Keratinocyte (primary cell): ENCODE results near the gene CLPTM1L. TPM values are rescaled to one million over a fixed set of nuclear protein-coding genes. Genes with fewer than 3 reads are reported as not detected.

Experiments used
- DNase-seq: peaks from one replicate; pipeline ENCODE4 v3.0.0-alpha.2; 2011; ENCODE audit warnings: low read depth, missing footprints, low spot score
- FAIRE-seq: peaks from 2 replicates; lab custom pipeline; 2011; peaks lifted over from hg19 to GRCh38; lab: Jason Lieb, UNC
- H2AFZ ChIP-seq: 2 replicates; pipeline ENCODE4 v1.6.0; 2012; ENCODE audit warnings: low read length, control low read depth, inconsistent platforms; ENCODE audit not compliant: control insufficient read depth
- H3K27ac ChIP-seq: 2 replicates; pipeline ENCODE4 v1.5.1; 2011; ENCODE audit warnings: low read length; ENCODE audit not compliant: control insufficient read depth, insufficient read depth
- H3K27me3 ChIP-seq: 3 replicates; pipeline ENCODE4 v1.6.0; 2011; ENCODE audit warnings: low read length; ENCODE audit not compliant: control insufficient read depth, insufficient read depth; ENCODE audit errors: extremely low read depth
- H3K36me3 ChIP-seq, 2 experiments: 2 replicates in 1 of 2; 3 replicates in 1 of 2; pipeline ENCODE4 v1.5.1; 2011; ENCODE audit warnings: low read length in 2 of 2, mild to moderate bottlenecking in 1 of 2; ENCODE audit not compliant: control insufficient read depth in 2 of 2, insufficient read depth in 2 of 2; ENCODE audit errors: extremely low read depth in 1 of 2
- H3K4me1 ChIP-seq: 3 replicates; pipeline ENCODE4 v1.5.1; 2011; ENCODE audit warnings: low read length; ENCODE audit not compliant: control insufficient read depth, insufficient read depth; ENCODE audit errors: extremely low read depth
- H3K4me2 ChIP-seq: 3 replicates; pipeline ENCODE4 v1.6.0; 2011; ENCODE audit warnings: low read depth, low read length; ENCODE audit not compliant: control insufficient read depth, insufficient read depth; ENCODE audit errors: extremely low read depth
- H3K4me3 ChIP-seq, 3 experiments: fragments of 200-600 bp in 1 of 3; sonication (generic) in 1 of 3; 2 replicates in 2 of 3; 3 replicates in 1 of 3; pipeline ENCODE4 v1.5.1; 2011 to 2016; ENCODE audit warnings: low read length in 3 of 3, mild to moderate bottlenecking in 3 of 3, control low read depth in 2 of 3, inconsistent platforms in 1 of 3, low read depth in 1 of 3, mixed read lengths in 1 of 3, mixed run types in 1 of 3, moderate library complexity in 1 of 3; ENCODE audit not compliant: control insufficient read depth in 2 of 3, insufficient read depth in 2 of 3; ENCODE audit errors: extremely low read depth in 1 of 3
- H3K79me2 ChIP-seq: 2 replicates; pipeline ENCODE4 v1.6.0; 2012; ENCODE audit warnings: low read length; ENCODE audit not compliant: control insufficient read depth, insufficient read depth
- H3K9ac ChIP-seq: 3 replicates; pipeline ENCODE4 v1.6.0; 2011; ENCODE audit warnings: low read length; ENCODE audit not compliant: control insufficient read depth, insufficient read depth; ENCODE audit errors: extremely low read depth
- H3K9me1 ChIP-seq: 3 replicates; pipeline ENCODE4 v1.6.0; 2011; ENCODE audit warnings: low read length; ENCODE audit not compliant: control insufficient read depth, insufficient read depth; ENCODE audit errors: extremely low read depth
- H3K9me3 ChIP-seq: 2 replicates; pipeline ENCODE4 v1.5.1; 2012; ENCODE audit warnings: low read depth, low read length; ENCODE audit not compliant: control insufficient read depth
- H4K20me1 ChIP-seq: 3 replicates; pipeline ENCODE4 v1.6.0; 2011; ENCODE audit warnings: low read length; ENCODE audit not compliant: control insufficient read depth, insufficient read depth; ENCODE audit errors: extremely low read depth
- CTCF ChIP-seq, 3 experiments: IDR thresholded peaks in 1 of 3; conservative IDR thresholded peaks in 1 of 3; optimal IDR thresholded peaks in 1 of 3; 2 replicates in 2 of 3; 3 replicates in 1 of 3; pipeline versions ENCODE3 to v1.5.1; 2011; ENCODE audit warnings: low read length in 3 of 3, mild to moderate bottlenecking in 3 of 3, moderate library complexity in 2 of 3, control low read depth in 1 of 3, inconsistent platforms in 1 of 3; ENCODE audit not compliant: insufficient read depth in 2 of 3; ENCODE audit errors: extremely low read depth in 1 of 3
- EZH2 ChIP-seq: IDR thresholded peaks from one replicate; pipeline ENCODE4 v1.6.1; 2012; ENCODE audit warnings: inconsistent platforms, mild to moderate bottlenecking, low read length, moderate library complexity
- dilution Hi-C: fragments of 300-500 bp; cut with MboI; formaldehyde crosslinking; loops from one replicate; pipeline ENCODE4 v1.7.0; 2020; ENCODE audit warnings: low sequenced_read_pairs; ENCODE audit not compliant: extremely low pct_ligation_motif_present
- polyA plus RNA-seq, 5 experiments: library from polyadenylated mRNA; depleted of rRNA in 3 of 5; stranded (reverse) in 3 of 5; stranded (forward) in 1 of 5; unstranded in 1 of 5; fragments of >200 nt; gene quantifications; 1 replicate in 1 of 5; 2 replicates in 3 of 5; 3 replicates in 1 of 5; pipeline versions ENCODE4 v1.2.1 to v1.2.3, GENCODE V29; 2011 to 2012; ENCODE audit warnings: missing spikeins in 2 of 5, low read depth in 1 of 5, low replicate concordance in 1 of 5

CLPTM1L gene
- polyA plus RNA-seq, 1 donor (not counting 4 experiments of a cell fraction or from before 2014, with no cell fraction given): 142 TPM

GRCh38 chr5:1364211-1364610, 19.3 kb upstream of the CLPTM1L start:
- dilution Hi-C loops: no loop called here
- no peaks in the 10 kb centered on the region for H3K4me1 ChIP-seq
- H3K79me2 ChIP-seq: no peaks in the 10 kb centered on the region
- H3K27me3 ChIP-seq: peaks cover 9% of the 10 kb centered on the region
- no peak overlapping the region for H3K4me3 ChIP-seq
- H3K9ac ChIP-seq: no peak overlapping the region
- no peaks in the 10 kb centered on the region for H3K9me1 ChIP-seq
- H3K9me3 ChIP-seq: no peaks in the 10 kb centered on the region
- no peak overlapping the region for H3K27ac ChIP-seq
- no peak overlapping the region for H2AFZ ChIP-seq
- FAIRE-seq (no peak), DNase-seq (no peak)
- H4K20me1 ChIP-seq: no peaks in the 10 kb centered on the region
- no peak overlapping the region for H3K4me2 ChIP-seq
- TF ChIP-seq EZH2: no peak
- no peak for TF ChIP-seq CTCF (optimal IDR thresholded peaks at IDR 0.05 in 1 of 3, IDR thresholded peaks at IDR 0.05 in 1 of 3, conservative IDR thresholded peaks at IDR 0.05 in 1 of 3; ENCODE audit: extremely low read depth in 1 of 3, insufficient read depth in 2 of 3, low read length in 3 of 3)
- H3K36me3 ChIP-seq: no peaks in the 10 kb centered on the region

- Histone ChIP-seq H2AFZ (no peak overlapping the region), H3K9me3 (no peaks in the 10 kb centered on the region), H3K4me2 (no peak overlapping the region), H3K9ac (no peak overlapping the region), H3K27ac (no peak overlapping the region), H3K4me1 (no peaks in the 10 kb centered on the region), H3K4me3 (no peak overlapping the region), H3K36me3 (no peaks in the 10 kb centered on the region), H3K79me2 (no peaks in the 10 kb centered on the region), H3K27me3 (peaks cover 9% of the 10 kb centered on the region), H4K20me1 (no peaks in the 10 kb centered on the region), H3K9me1 (no peaks in the 10 kb centered on the region)
- FAIRE-seq (no peak), DNase-seq (no peak)
- no peak for TF ChIP-seq EZH2
- no peak for TF ChIP-seq CTCF (optimal IDR thresholded peaks at IDR 0.05 in 1 of 3, IDR thresholded peaks at IDR 0.05 in 1 of 3, conservative IDR thresholded peaks at IDR 0.05 in 1 of 3; ENCODE audit: extremely low read depth in 1 of 3, insufficient read depth in 2 of 3, low read length in 3 of 3)
- dilution Hi-C loops: no loop called here
Observed at GRCh38 chr5:1363581-1363980, 18.7 kb upstream of the CLPTM1L start.
